ENCODE data around the gene MXD4. TPM values are rescaled to one million over a fixed set of nuclear protein-coding genes. Genes with fewer than 3 reads are reported as not detected.
"Not testable (repeated sequence)": the region's sequence is repeated elsewhere in the genome, so short reads cannot be mapped to it uniquely, and the experiment has no call there.

The MXD4 gene
- total RNA-seq, 1 experiment from 2014 or later = 19.2 TPM

- DNase-seq (ENCODE audit: low read depth) = no peak
Measured at GRCh38 chr4:2250357-2251072, 11.4 kb downstream of the MXD4 start.

GRCh38 chr4:2249526-2250356, 12.2 kb downstream of the MXD4 start:
- no peak for DNase-seq (ENCODE audit: low read depth)

GRCh38 chr4:2248821-2249261, 13.1 kb downstream of the MXD4 start:
- DNase-seq (ENCODE audit: low read depth) = no peak

GRCh38 chr4:2248044-2248780, 13.7 kb downstream of the MXD4 start:
- DNase-seq (ENCODE audit: low read depth) = no peak

GRCh38 chr4:2247128-2248043, 14.5 kb downstream of the MXD4 start:
- no peak for DNase-seq (ENCODE audit: low read depth)

GRCh38 chr4:2246384-2247127, 15.4 kb downstream of the MXD4 start:
- DNase-seq (ENCODE audit: low read depth) = no peak

GRCh38 chr4:2245787-2246275, 16.1 kb downstream of the MXD4 start:
- DNase-seq (ENCODE audit: low read depth) = no peak

GRCh38 chr4:2245057-2245786, 16.7 kb downstream of the MXD4 start:
- DNase-seq (ENCODE audit: low read depth) = no peak

- peak; percentile 45 for DNase-seq (ENCODE audit: low read depth)
Measured at GRCh38 chr4:2243681-2244380, 18.1 kb downstream of the MXD4 start.

- peak; percentile 94 for DNase-seq (ENCODE audit: low read depth)
Measured at GRCh38 chr4:2241410-2242353, 20.2 kb downstream of the MXD4 start, which contains the start of the genes HAUS3 and POLN. TSS of gene HAUS3 (minus strand) at chr4:2242121. CDS start at chr4:2240946, 1,175 bp downstream. TSS of gene POLN (minus strand) at chr4:2242121. CDS start at chr4:2229231, 12,890 bp downstream.

- no peak for DNase-seq (ENCODE audit: low read depth)
Measured at GRCh38 chr4:2241003-2241402, 20.9 kb downstream of the MXD4 start.

- no peak for DNase-seq (ENCODE audit: low read depth)
Measured at GRCh38 chr4:2236944-2237666, 24.8 kb downstream of the MXD4 start.

- DNase-seq (ENCODE audit: low read depth) = no peak
Measured at GRCh38 chr4:2231082-2231481, 30.8 kb downstream of the MXD4 start.

- DNase-seq (ENCODE audit: low read depth) = no peak
Measured at GRCh38 chr4:2226261-2226660, 35.6 kb downstream of the MXD4 start.

GRCh38 chr4:2222838-2223237, 39.1 kb downstream of the MXD4 start:
- no peak for DNase-seq (ENCODE audit: low read depth)

GRCh38 chr4:2221378-2221777, 40.5 kb downstream of the MXD4 start:
- DNase-seq (ENCODE audit: low read depth) = not testable (repeated sequence)

Measured in M059J (cell line).